GM23338 (cell line): ENCODE data around the gene STIM1. TPM values are rescaled to one million over a fixed set of nuclear protein-coding genes. Genes with fewer than 3 reads are reported as not detected.

Source experiments
- ATAC-seq: fragments of 200-7000 bp; cut with Tn5 transposase; 3 replicates; pipeline ENCODE4 v1.9.1; 2020
- DNase-seq: peaks from one replicate; pipeline ENCODE4 v3.0.0-alpha.2; 2015; ENCODE audit warnings: low spot score
- H2AFZ ChIP-seq: fragments of 200-600 bp; sonication (generic); 2 replicates; pipeline ENCODE4 v1.8.0; 2016; ENCODE audit warnings: antibody characterized with exemption, mild to moderate bottlenecking, moderate library complexity
- H3F3A ChIP-seq: fragments of 200-600 bp; sonication (generic); replicated peaks from 2 replicates; pipeline ENCODE4 v1.8.0; 2017; ENCODE audit warnings: antibody characterized with exemption, mixed run types, low read depth
- H3K27ac ChIP-seq: fragments of 200-600 bp; sonication (generic); 2 replicates; pipeline ENCODE4 v1.6.1; 2016; ENCODE audit warnings: low read depth
- H3K27me3 ChIP-seq: fragments of 200-600 bp; sonication (generic); 2 replicates; pipeline ENCODE4 v1.8.0; 2016; ENCODE audit warnings: mild to moderate bottlenecking, mixed run types, moderate library complexity; ENCODE audit not compliant: insufficient read depth
- H3K36me3 ChIP-seq: fragments of 200-600 bp; sonication (generic); 2 replicates; pipeline ENCODE4 v1.8.0; 2016; ENCODE audit warnings: mild to moderate bottlenecking; ENCODE audit not compliant: insufficient read depth
- H3K4me1 ChIP-seq: fragments of 200-600 bp; sonication (generic); 2 replicates; pipeline ENCODE4 v1.8.0; 2016; ENCODE audit warnings: mild to moderate bottlenecking, moderate library complexity; ENCODE audit not compliant: insufficient read depth
- H3K4me2 ChIP-seq: fragments of 200-600 bp; sonication (generic); 2 replicates; pipeline ENCODE4 v1.7.1; 2017; ENCODE audit warnings: mixed run types
- H3K4me3 ChIP-seq: fragments of 200-600 bp; sonication (generic); 2 replicates; pipeline ENCODE4 v1.6.1; 2016; ENCODE audit warnings: mixed run types
- H3K79me2 ChIP-seq: fragments of 200-600 bp; sonication (generic); replicated peaks from 2 replicates; pipeline ENCODE4 v1.8.0; 2017; ENCODE audit warnings: mild to moderate bottlenecking; ENCODE audit not compliant: insufficient read depth
- H3K9me2 ChIP-seq: fragments of 200-600 bp; sonication (generic); 2 replicates; pipeline ENCODE4 v1.8.0; 2017; ENCODE audit not compliant: insufficient read depth
- H4K20me1 ChIP-seq: fragments of 200-600 bp; sonication (generic); replicated peaks from 2 replicates; pipeline ENCODE4 v1.8.0; 2017; ENCODE audit warnings: mild to moderate bottlenecking; ENCODE audit not compliant: insufficient read depth
- H3K27ac Mint-ChIP-seq: 2 replicates; pipeline ENCODE4 v1.8.0; 2020; ENCODE audit warnings: inconsistent platforms, mild to moderate bottlenecking, moderate library complexity, mixed read lengths
- H3K27me3 Mint-ChIP-seq: 3 replicates; pipeline ENCODE4 v1.8.0; 2022; ENCODE audit warnings: low read depth, mild to moderate bottlenecking, moderate library complexity, mixed read lengths, inconsistent platforms; ENCODE audit not compliant: insufficient read depth, poor library complexity
- H3K36me3 Mint-ChIP-seq: 3 replicates; pipeline ENCODE4 v1.8.0; 2021; ENCODE audit warnings: low read depth, mild to moderate bottlenecking, inconsistent platforms, moderate library complexity, mixed read lengths
- H3K4me1 Mint-ChIP-seq: 3 replicates; pipeline ENCODE4 v1.8.0; 2020; ENCODE audit warnings: mild to moderate bottlenecking, inconsistent platforms, mixed read lengths
- H3K4me3 Mint-ChIP-seq: 3 replicates; pipeline ENCODE4 v1.8.0; 2021; ENCODE audit warnings: moderate library complexity, mild to moderate bottlenecking, inconsistent platforms, mixed read lengths
- H3K9me3 Mint-ChIP-seq: 3 replicates; pipeline ENCODE4 v1.8.0; 2020; ENCODE audit warnings: moderate library complexity, mild to moderate bottlenecking, inconsistent platforms, mixed read lengths
- CREB1 ChIP-seq: fragments of 250-450 bp; sonication (Bioruptor Pico); IDR thresholded peaks from 2 replicates; pipeline ENCODE4 v1.5.0; 2020; ENCODE audit warnings: low read depth, mild to moderate bottlenecking, moderate library complexity
- CTCF ChIP-seq, 2 experiments: fragments of 200-600 bp in 1 of 2; sonication (generic) in 1 of 2; conservative IDR thresholded peaks; 2 replicates each; pipeline versions ENCODE4 v1.5.1 to v1.6.1; 2016 to 2017; ENCODE audit warnings: antibody characterized with exemption in 2 of 2, low read depth in 2 of 2, mild to moderate bottlenecking in 2 of 2, moderate library complexity in 1 of 2
- ETS1 ChIP-seq: IDR thresholded peaks from 2 replicates; pipeline ENCODE4 v1.6.1; 2016; ENCODE audit warnings: antibody characterized with exemption
- EZH2 ChIP-seq: fragments of 200-600 bp; sonication (generic); IDR thresholded peaks from one replicate; pipeline ENCODE4 v1.8.0; 2017; ENCODE audit warnings: antibody characterized with exemption, mild to moderate bottlenecking, low read depth; ENCODE audit not compliant: unreplicated experiment
- EZH2phosphoT487 ChIP-seq: fragments of 200-600 bp; sonication (generic); IDR thresholded peaks from one replicate; pipeline ENCODE4 v1.8.1; 2018; ENCODE audit warnings: antibody characterized with exemption; ENCODE audit not compliant: unreplicated experiment
- JUNB ChIP-seq: IDR thresholded peaks from one replicate; pipeline ENCODE4 v1.6.1; 2016; ENCODE audit warnings: antibody characterized with exemption; ENCODE audit not compliant: unreplicated experiment
- NANOG ChIP-seq: IDR thresholded peaks from 2 replicates; pipeline ENCODE4 v1.6.1; 2016; ENCODE audit warnings: antibody characterized with exemption, borderline replicate concordance
- POLR2AphosphoS5 ChIP-seq: IDR thresholded peaks from 2 replicates; pipeline ENCODE4 v1.6.1; 2016; ENCODE audit warnings: antibody characterized with exemption, low read depth
- STAT1 ChIP-seq: IDR thresholded peaks from one replicate; pipeline ENCODE4 v1.6.1; 2016; ENCODE audit warnings: antibody characterized with exemption; ENCODE audit not compliant: unreplicated experiment
- ZNF114 ChIP-seq: fragments of 250-450 bp; sonication (Bioruptor Pico); IDR thresholded peaks from 2 replicates; pipeline ENCODE4 v1.5.0; 2020; ENCODE audit warnings: mild to moderate bottlenecking, moderate library complexity
- ZNF331 ChIP-seq: fragments of 250-450 bp; sonication (Bioruptor Pico); IDR thresholded peaks from 2 replicates; pipeline ENCODE4 v1.5.0; 2020; ENCODE audit warnings: low read depth, mild to moderate bottlenecking, moderate library complexity
- polyA plus RNA-seq: library from polyadenylated mRNA; unstranded; fragments of >200 nt; fragmentation: Nextera tagmentation; extraction: Ambion mirVana; gene quantifications from 2 replicates; pipeline ENCODE4 v1.2.1, GENCODE V29; 2016
- total RNA-seq: library from RNA; depleted of rRNA; stranded (reverse); fragments of >200 nt; shearing (Covaris generic); gene quantifications from 2 replicates; pipeline ENCODE4 v1.2.3, GENCODE V29; 2014
- TF ChIP-seq, protein P1 (sequence below): IDR thresholded peaks from one replicate; pipeline ENCODE4 v1.6.1; 2018; ENCODE audit warnings: antibody characterized with exemption; ENCODE audit not compliant: unreplicated experiment
- TF ChIP-seq, protein P2 (sequence below): fragments of 250-450 bp; sonication (Bioruptor Pico); IDR thresholded peaks from 2 replicates; pipeline ENCODE4 v1.5.0; 2020; ENCODE audit warnings: mild to moderate bottlenecking, moderate library complexity

STIM1 gene
- total and polyA plus RNA-seq, 2 experiments from 2014 or later, result 3.5 to 14.0 TPM

DNA sequence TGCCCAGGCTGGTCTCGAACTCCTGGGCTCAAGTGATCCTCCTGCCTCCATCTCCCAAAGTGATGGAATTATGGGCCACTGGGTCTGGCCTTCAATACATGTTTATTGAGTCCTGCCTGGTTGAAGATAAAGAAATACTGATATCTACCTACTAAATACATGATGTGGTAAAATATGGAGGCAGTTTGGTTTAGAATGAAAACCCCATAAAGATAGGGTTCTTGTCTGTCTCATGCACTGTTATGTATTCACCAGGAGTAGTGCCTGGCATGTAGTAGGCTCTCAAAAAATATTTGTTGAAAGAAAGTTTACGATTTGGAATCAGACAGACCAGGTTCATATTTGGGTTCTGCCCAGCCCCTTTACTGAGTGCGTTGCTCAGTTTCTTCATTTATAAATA is 21.1 kb downstream of the STIM1 start:
- H3F3A ChIP-seq, result no peaks in the 10 kb centered on the region
- DNase-seq, result no peak
- no peak overlapping the region for H2AFZ ChIP-seq
- H3K27me3 ChIP-seq, result no peaks in the 10 kb centered on the region
- no peak overlapping the region for H3K4me3 ChIP-seq
- peaks cover 8% of the 10 kb centered on the region for H4K20me1 ChIP-seq
- Mint-ChIP-seq H3K36me3 (no peaks in the 10 kb centered on the region), H3K4me3 (no peak overlapping the region), H3K27ac (no peak overlapping the region), H3K27me3 (peaks cover 6% of the 10 kb centered on the region), H3K9me3 (no peaks in the 10 kb centered on the region), H3K4me1 (peaks cover 13% of the 10 kb centered on the region)
- no peak overlapping the region for H3K27ac ChIP-seq
- H3K9me2 ChIP-seq, result no peaks in the 10 kb centered on the region
- H3K79me2 ChIP-seq, result no peaks in the 10 kb centered on the region
- no peaks in the 10 kb centered on the region for H3K36me3 ChIP-seq
- H3K4me1 ChIP-seq, result peaks cover 17% of the 10 kb centered on the region
- no peak for ATAC-seq
- no peak for TF ChIP-seq CTCF (conservative IDR thresholded peaks at IDR 0.05; ENCODE audit: low read depth in 2 of 2)
- TF ChIP-seq EZH2, result no peak
- TF ChIP-seq JUNB, result no peak
- TF ChIP-seq, protein P1, sequence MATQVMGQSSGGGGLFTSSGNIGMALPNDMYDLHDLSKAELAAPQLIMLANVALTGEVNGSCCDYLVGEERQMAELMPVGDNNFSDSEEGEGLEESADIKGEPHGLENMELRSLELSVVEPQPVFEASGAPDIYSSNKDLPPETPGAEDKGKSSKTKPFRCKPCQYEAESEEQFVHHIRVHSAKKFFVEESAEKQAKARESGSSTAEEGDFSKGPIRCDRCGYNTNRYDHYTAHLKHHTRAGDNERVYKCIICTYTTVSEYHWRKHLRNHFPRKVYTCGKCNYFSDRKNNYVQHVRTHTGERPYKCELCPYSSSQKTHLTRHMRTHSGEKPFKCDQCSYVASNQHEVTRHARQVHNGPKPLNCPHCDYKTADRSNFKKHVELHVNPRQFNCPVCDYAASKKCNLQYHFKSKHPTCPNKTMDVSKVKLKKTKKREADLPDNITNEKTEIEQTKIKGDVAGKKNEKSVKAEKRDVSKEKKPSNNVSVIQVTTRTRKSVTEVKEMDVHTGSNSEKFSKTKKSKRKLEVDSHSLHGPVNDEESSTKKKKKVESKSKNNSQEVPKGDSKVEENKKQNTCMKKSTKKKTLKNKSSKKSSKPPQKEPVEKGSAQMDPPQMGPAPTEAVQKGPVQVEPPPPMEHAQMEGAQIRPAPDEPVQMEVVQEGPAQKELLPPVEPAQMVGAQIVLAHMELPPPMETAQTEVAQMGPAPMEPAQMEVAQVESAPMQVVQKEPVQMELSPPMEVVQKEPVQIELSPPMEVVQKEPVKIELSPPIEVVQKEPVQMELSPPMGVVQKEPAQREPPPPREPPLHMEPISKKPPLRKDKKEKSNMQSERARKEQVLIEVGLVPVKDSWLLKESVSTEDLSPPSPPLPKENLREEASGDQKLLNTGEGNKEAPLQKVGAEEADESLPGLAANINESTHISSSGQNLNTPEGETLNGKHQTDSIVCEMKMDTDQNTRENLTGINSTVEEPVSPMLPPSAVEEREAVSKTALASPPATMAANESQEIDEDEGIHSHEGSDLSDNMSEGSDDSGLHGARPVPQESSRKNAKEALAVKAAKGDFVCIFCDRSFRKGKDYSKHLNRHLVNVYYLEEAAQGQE, result no peak
- no peak for TF ChIP-seq CREB1 (CRISPR knock-in tag)
- TF ChIP-seq ETS1, result no peak
- TF ChIP-seq ZNF114, result no peak
- TF ChIP-seq POLR2AphosphoS5, result no peak
- no peak for TF ChIP-seq STAT1
- no peak for TF ChIP-seq NANOG
- TF ChIP-seq EZH2phosphoT487, result no peak
- no peak for TF ChIP-seq ZNF331
- TF ChIP-seq, protein P2, sequence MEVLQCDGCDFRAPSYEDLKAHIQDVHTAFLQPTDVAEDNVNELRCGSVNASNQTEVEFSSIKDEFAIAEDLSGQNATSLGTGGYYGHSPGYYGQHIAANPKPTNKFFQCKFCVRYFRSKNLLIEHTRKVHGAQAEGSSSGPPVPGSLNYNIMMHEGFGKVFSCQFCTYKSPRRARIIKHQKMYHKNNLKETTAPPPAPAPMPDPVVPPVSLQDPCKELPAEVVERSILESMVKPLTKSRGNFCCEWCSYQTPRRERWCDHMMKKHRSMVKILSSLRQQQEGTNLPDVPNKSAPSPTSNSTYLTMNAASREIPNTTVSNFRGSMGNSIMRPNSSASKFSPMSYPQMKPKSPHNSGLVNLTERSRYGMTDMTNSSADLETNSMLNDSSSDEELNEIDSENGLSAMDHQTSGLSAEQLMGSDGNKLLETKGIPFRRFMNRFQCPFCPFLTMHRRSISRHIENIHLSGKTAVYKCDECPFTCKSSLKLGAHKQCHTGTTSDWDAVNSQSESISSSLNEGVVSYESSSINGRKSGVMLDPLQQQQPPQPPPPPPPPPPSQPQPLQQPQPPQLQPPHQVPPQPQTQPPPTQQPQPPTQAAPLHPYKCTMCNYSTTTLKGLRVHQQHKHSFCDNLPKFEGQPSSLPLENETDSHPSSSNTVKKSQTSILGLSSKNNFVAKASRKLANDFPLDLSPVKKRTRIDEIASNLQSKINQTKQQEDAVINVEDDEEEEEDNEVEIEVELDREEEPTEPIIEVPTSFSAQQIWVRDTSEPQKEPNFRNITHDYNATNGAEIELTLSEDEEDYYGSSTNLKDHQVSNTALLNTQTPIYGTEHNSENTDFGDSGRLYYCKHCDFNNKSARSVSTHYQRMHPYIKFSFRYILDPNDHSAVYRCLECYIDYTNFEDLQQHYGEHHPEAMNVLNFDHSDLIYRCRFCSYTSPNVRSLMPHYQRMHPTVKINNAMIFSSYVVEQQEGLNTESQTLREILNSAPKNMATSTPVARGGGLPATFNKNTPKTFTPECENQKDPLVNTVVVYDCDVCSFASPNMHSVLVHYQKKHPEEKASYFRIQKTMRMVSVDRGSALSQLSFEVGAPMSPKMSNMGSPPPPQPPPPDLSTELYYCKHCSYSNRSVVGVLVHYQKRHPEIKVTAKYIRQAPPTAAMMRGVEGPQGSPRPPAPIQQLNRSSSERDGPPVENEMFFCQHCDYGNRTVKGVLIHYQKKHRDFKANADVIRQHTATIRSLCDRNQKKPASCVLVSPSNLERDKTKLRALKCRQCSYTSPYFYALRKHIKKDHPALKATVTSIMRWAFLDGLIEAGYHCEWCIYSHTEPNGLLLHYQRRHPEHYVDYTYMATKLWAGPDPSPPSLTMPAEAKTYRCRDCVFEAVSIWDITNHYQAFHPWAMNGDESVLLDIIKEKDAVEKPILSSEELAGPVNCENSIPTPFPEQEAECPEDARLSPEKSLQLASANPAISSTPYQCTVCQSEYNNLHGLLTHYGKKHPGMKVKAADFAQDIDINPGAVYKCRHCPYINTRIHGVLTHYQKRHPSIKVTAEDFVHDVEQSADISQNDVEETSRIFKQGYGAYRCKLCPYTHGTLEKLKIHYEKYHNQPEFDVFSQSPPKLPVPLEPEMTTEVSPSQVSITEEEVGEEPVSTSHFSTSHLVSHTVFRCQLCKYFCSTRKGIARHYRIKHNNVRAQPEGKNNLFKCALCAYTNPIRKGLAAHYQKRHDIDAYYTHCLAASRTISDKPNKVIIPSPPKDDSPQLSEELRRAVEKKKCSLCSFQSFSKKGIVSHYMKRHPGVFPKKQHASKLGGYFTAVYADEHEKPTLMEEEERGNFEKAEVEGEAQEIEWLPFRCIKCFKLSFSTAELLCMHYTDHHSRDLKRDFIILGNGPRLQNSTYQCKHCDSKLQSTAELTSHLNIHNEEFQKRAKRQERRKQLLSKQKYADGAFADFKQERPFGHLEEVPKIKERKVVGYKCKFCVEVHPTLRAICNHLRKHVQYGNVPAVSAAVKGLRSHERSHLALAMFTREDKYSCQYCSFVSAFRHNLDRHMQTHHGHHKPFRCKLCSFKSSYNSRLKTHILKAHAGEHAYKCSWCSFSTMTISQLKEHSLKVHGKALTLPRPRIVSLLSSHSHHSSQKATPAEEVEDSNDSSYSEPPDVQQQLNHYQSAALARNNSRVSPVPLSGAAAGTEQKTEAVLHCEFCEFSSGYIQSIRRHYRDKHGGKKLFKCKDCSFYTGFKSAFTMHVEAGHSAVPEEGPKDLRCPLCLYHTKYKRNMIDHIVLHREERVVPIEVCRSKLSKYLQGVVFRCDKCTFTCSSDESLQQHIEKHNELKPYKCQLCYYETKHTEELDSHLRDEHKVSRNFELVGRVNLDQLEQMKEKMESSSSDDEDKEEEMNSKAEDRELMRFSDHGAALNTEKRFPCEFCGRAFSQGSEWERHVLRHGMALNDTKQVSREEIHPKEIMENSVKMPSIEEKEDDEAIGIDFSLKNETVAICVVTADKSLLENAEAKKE (CRISPR knock-in tag), result no peak
- H3K4me2 ChIP-seq, result no peak overlapping the region
